Thyroid gland (tissue), 4 donors: ENCODE data around the gene CCDC120. TPM values are rescaled to one million over a fixed set of nuclear protein-coding genes. Genes with fewer than 3 reads are reported as not detected.

ENCODE experiments used
- DNase-seq, 2 donors: peaks; one replicate each; pipeline ENCODE4 v3.0.0-alpha.2; 2019
- H3K27ac ChIP-seq, 3 donors: fragments of 200-600 bp; sonication (generic); 1 replicate in 2 of 3; 2 replicates in 1 of 3; pipeline ENCODE4 v1.5.1; 2016 to 2019; ENCODE audit warnings: mild to moderate bottlenecking in 1 of 3, moderate library complexity in 1 of 3
- H3K27me3 ChIP-seq: fragments of 200-600 bp; sonication (generic); one replicate; pipeline ENCODE4 v1.5.1; 2019
- H3K36me3 ChIP-seq, 2 donors: fragments of 200-600 bp; sonication (generic); one replicate each; pipeline ENCODE4 v1.5.1; 2016 to 2019
- H3K4me1 ChIP-seq, 2 donors: fragments of 200-600 bp; sonication (generic); one replicate each; pipeline ENCODE4 v1.5.1; 2017 to 2019
- H3K4me3 ChIP-seq, 3 donors: fragments of 200-600 bp; sonication (generic); replicated peaks in 1 of 3; 1 replicate in 2 of 3; 2 replicates in 1 of 3; pipeline ENCODE4 v1.5.1; 2016; ENCODE audit warnings: mild to moderate bottlenecking in 1 of 3
- H3K9me3 ChIP-seq: fragments of 200-600 bp; sonication (generic); one replicate; pipeline ENCODE4 v1.5.1; 2017
- POLR2A ChIP-seq, 2 donors: fragments of 450-650 bp; IDR thresholded peaks; one replicate each; pipeline ENCODE4 v1.6.1; 2017; ENCODE audit warnings: antibody characterized with exemption in 2 of 2, mild to moderate bottlenecking in 2 of 2, moderate library complexity in 1 of 2
- WGBS, 2 donors: methylation state at CpG; one replicate each; pipeline ENCODE4 v1.1.5; 2017; 5-methylcytosine and 5-hydroxymethylcytosine counted together
- intact Hi-C: fragments of 100-400 bp; cut with DNase I; formaldehyde crosslinking; loops from one replicate; pipeline ENCODE4 v1.15.1; 2023
- total RNA-seq, 4 donors: library from RNA; depleted of rRNA; stranded (reverse); fragments of >200 nt; gene quantifications; one replicate each; pipeline ENCODE4 v1.2.3, GENCODE V29; 2016
- TF ChIP-seq, protein P1 (sequence below), 6 experiments: fragments of 200-600 bp in 3 of 6; fragments of 450-650 bp in 3 of 6; sonication (generic) in 3 of 6; IDR thresholded peaks; one replicate each; pipeline ENCODE4 v1.5.1; 2016 to 2019; ENCODE audit warnings: antibody characterized with exemption in 6 of 6, mild to moderate bottlenecking in 2 of 6, inconsistent platforms in 1 of 6, moderate library complexity in 1 of 6

CCDC120 gene
- total RNA-seq, 4 donors from 2014 or later, result 5.1 to 14.4 (median 6.3) TPM

DNA sequence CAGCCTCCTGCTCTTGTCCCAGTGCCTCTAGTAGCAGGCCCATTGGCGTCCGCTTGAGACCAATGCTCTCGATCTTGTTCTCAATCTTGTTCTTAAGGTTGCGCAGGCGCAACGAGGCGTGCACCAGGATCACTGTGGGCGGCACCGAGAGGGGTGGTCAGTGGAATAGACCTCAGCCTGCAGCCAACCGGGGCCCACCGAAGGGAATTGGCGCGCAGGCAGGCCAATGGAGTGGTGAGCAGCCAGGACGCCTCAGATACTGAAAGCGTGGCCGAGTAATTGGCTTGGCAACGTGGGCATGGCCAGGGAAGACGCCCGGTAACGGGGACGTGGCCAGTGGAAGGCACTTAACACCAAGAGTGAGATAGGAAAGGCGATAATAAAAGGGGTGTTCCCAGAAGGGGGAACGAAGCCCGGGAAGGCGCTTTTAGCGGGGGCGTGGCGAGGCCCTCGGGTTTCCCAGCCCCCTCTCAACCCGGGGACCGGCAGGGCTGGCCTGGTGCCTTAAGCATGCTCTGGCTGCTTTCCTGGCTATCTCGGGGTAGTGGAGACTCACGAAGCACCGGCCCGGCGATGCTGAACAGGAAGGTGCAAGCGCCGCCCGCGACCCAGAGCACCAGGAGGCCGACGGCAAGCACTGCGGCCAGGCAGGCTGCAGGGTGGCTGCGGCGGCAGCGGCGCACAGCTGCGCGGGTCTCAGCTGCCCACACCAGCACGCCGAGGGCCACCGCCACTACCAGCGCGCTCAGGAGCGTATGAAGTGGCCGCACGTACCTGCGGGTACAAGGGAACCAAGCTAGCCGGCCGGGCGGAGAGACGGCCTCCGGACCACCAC lies 13.3 kb downstream of the CCDC120 start:
- Histone ChIP-seq H3K9me3 (no peaks in the 10 kb centered on the region), H3K4me1 (peaks cover 0 to 15% of the 10 kb centered on the region in 2 donors), H3K4me3 (peak overlapping the region in 1 of 3 donors; percentile 1), H3K27ac (peak overlapping the region in 1 of 3 donors; percentile 56), H3K36me3 (no peaks in the 10 kb centered on the region), H3K27me3 (no peaks in the 10 kb centered on the region)
- 17 to 21% methylated on average over 10 to 24 of the region's 63 CpGs for WGBS, 2 donors
- DNase-seq, result peak; percentile 91 to 94
- intact Hi-C loops, result no loop called here
- peak in 1 of 2 donors; percentile 40 for TF ChIP-seq POLR2A (IDR thresholded peaks at IDR 0.05)
- TF ChIP-seq, protein P1, sequence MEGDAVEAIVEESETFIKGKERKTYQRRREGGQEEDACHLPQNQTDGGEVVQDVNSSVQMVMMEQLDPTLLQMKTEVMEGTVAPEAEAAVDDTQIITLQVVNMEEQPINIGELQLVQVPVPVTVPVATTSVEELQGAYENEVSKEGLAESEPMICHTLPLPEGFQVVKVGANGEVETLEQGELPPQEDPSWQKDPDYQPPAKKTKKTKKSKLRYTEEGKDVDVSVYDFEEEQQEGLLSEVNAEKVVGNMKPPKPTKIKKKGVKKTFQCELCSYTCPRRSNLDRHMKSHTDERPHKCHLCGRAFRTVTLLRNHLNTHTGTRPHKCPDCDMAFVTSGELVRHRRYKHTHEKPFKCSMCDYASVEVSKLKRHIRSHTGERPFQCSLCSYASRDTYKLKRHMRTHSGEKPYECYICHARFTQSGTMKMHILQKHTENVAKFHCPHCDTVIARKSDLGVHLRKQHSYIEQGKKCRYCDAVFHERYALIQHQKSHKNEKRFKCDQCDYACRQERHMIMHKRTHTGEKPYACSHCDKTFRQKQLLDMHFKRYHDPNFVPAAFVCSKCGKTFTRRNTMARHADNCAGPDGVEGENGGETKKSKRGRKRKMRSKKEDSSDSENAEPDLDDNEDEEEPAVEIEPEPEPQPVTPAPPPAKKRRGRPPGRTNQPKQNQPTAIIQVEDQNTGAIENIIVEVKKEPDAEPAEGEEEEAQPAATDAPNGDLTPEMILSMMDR (IDR thresholded peaks at IDR 0.05), result no peak

DNA sequence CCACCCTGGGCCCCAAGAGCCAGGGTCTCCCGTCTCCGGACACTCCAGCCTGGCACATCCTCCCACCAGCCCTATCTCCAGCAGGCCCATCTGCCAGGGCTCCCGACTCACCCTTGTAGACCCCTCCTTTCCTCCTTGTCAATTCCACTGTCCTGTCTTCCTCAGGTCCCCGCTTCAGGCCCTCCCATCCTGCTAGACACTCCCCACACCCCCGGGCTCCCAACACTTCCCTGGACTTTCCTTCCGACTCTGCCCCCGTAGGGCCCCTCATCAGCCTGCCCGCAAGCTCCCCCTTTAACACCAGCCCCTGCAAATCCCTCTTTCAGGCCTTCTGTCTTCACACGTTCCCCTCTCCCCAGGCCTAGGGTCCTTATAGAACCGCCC lies 13.9 kb downstream of the CCDC120 start:
- no peak for DNase-seq
- 20 to 31% methylated on average over 8 of the region's 10 CpGs for WGBS, 2 donors
- Histone ChIP-seq H3K4me3 (peak overlapping the region in 1 of 3 donors; percentile 1), H3K9me3 (no peaks in the 10 kb centered on the region), H3K4me1 (peaks cover 0 to 15% of the 10 kb centered on the region in 2 donors), H3K27me3 (no peaks in the 10 kb centered on the region), H3K36me3 (no peaks in the 10 kb centered on the region), H3K27ac (peak overlapping the region in 1 of 3 donors; percentile 56)
- intact Hi-C loops, result no loop called here
- TF ChIP-seq, protein P1 (IDR thresholded peaks at IDR 0.05), result no peak
- no peak for TF ChIP-seq POLR2A (IDR thresholded peaks at IDR 0.05)

DNA sequence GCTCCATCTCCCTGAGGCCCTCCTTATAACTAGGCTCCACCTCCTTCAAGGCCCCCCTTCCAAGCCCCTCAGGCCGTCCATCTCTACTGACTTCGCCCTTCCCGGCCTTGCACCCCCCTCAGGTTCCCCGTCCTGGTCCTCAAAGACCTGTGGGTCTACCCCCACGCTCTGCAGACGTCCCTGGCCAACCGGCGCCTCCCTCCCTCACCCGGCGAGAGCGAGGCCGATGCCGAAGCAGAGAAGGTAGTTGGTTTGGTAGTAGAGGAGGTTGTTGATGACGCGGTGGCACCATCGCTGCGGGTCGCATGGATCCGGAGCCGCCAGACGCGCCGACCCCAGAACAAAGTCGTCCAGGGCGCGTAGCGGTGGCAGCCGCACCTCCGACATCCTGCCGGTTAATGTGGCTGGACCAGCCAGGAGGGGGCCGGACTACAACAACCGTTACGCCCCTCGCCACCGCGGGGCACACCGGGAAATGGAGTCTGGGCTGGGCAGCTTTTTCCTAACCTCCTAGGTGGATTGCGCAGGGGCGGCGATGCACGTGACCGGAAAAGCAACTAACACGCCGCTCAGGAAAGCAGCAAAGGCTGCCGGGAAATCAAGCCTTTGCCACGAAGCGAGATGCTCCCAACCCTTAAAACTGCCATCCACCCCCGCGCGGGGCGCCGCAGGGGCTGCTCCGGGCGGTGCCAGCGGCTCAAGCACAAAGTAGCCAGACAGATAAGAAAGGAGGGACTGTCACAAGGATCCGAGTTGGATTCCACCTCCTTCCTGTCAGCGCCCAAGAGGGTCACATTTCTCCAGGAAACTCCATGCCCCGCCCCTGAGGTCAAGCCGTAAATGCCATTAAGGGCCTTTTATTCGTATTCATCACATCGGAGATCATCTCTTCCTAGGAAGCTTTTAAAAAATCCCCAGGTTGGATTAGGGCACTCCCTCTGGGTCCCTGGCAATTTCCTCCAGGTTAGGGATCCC lies 15.1 kb downstream of the CCDC120 start, which contains the start of gene PRAF2:
TSS of gene PRAF2 (minus strand) at position 402 of the 975 bp plus-strand sequence. CDS start at position 387, 15 bp downstream.
- Histone ChIP-seq H3K4me1 (peaks cover 0 to 15% of the 10 kb centered on the region in 2 donors), H3K36me3 (no peaks in the 10 kb centered on the region), H3K27me3 (no peaks in the 10 kb centered on the region), H3K9me3 (no peaks in the 10 kb centered on the region), H3K27ac (peak within 1 kb of the TSS; percentile 58 to 70 (median 59)), H3K4me3 (peak within 1 kb of the TSS in 1 of 3 donors; percentile 28)
- DNase-seq, result peak; percentile 93
- 1 to 15% methylated on average over 7 to 8 of the region's 61 CpGs for WGBS, 2 donors
- intact Hi-C loops, result no loop called here
- TF ChIP-seq POLR2A (IDR thresholded peaks at IDR 0.05), result peak in 1 of 2 donors; percentile 60
- TF ChIP-seq, protein P1 (IDR thresholded peaks at IDR 0.05), result no peak

DNA sequence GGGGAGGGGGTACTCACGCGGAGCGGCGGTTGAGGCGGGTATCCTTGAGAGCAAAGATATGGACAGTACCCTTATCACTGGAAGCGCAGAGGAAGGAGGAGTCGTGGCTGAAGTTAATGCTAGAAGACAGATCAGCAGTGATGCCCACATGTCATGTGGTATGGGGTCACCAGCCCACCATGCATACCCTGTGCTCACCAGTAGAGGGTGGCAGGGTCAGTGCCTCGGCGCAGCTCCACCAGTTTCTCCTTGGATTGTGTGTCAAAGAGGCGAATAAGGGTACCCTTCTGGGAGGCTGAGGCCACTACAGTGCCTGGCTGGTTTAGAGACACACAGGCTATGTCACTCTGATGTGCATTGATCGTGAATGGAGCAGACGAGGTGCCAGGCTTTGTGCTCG lies 16.5 kb downstream of the CCDC120 start:
- H3K9me3 ChIP-seq, result no peaks in the 10 kb centered on the region

More for the DNA sequence above, 16.5 kb downstream of the CCDC120 start:
- DNase-seq, result no peak
- no peaks in the 10 kb centered on the region for H3K36me3 ChIP-seq
- H3K27ac ChIP-seq, result no peak overlapping the region
- intact Hi-C loops, result no loop called here
- no peaks in the 10 kb centered on the region for H3K27me3 ChIP-seq
- peaks cover 0 to 15% of the 10 kb centered on the region in 2 donors for H3K4me1 ChIP-seq
- WGBS, 2 donors, result 96 to 100% methylated on average over 6 to 7 of the region's 13 CpGs
- TF ChIP-seq POLR2A (IDR thresholded peaks at IDR 0.05), result no peak
- TF ChIP-seq, protein P1 (IDR thresholded peaks at IDR 0.05), result no peak
- H3K4me3 ChIP-seq, result no peak overlapping the region
